ENCODE data around the gene TBCB. TPM values are rescaled to one million over a fixed set of nuclear protein-coding genes. Genes with fewer than 3 reads are reported as not detected.

TBCB gene
- total RNA-seq, 1 donor from 2014 or later: 138 TPM

GRCh38 chr19:36079389-36079945 is 35.8 kb upstream of the TBCB start:
- H3K36me3 Mint-ChIP-seq (ENCODE audit: insufficient read depth): peaks cover 5% of the 10 kb centered on the region
- H3K4me1 Mint-ChIP-seq (ENCODE audit: low read depth): no peaks in the 10 kb centered on the region
- DNase-seq (ENCODE audit: low spot score, unreplicated experiment): no peak
- H3K9me3 Mint-ChIP-seq (ENCODE audit: low read depth): no peaks in the 10 kb centered on the region
- no peaks in the 10 kb centered on the region for H3K27me3 Mint-ChIP-seq
- no peak overlapping the region for H3K27ac Mint-ChIP-seq
- TF ChIP-seq CTCF (IDR thresholded peaks at IDR 0.05; ENCODE audit: unreplicated experiment): no peak
- H3K4me3 Mint-ChIP-seq (ENCODE audit: low read depth): no peak overlapping the region

GRCh38 chr19:36081385-36081784 is 33.9 kb upstream of the TBCB start:
- TF ChIP-seq CTCF (IDR thresholded peaks at IDR 0.05; ENCODE audit: unreplicated experiment): no peak
- Mint-ChIP-seq H3K9me3 (ENCODE audit: low read depth) (no peaks in the 10 kb centered on the region), H3K27ac (peak overlapping the region; percentile 56)

GRCh38 chr19:36081894-36082293 is 33.4 kb upstream of the TBCB start:
- Mint-ChIP-seq H3K4me1 (ENCODE audit: low read depth) (no peaks in the 10 kb centered on the region), H3K4me3 (ENCODE audit: low read depth) (no peak overlapping the region), H3K9me3 (ENCODE audit: low read depth) (no peaks in the 10 kb centered on the region), H3K27ac (no peak overlapping the region), H3K36me3 (ENCODE audit: insufficient read depth) (peaks cover 4% of the 10 kb centered on the region), H3K27me3 (no peaks in the 10 kb centered on the region)
- no peak for TF ChIP-seq CTCF (IDR thresholded peaks at IDR 0.05; ENCODE audit: unreplicated experiment)
- no peak for DNase-seq (ENCODE audit: low spot score, unreplicated experiment)

More at GRCh38 chr19:36081385-36081784, 33.9 kb upstream of the TBCB start:
- Mint-ChIP-seq H3K4me1 (ENCODE audit: low read depth) (no peaks in the 10 kb centered on the region), H3K36me3 (ENCODE audit: insufficient read depth) (peaks cover 4% of the 10 kb centered on the region), H3K4me3 (ENCODE audit: low read depth) (no peak overlapping the region), H3K27me3 (no peaks in the 10 kb centered on the region)
- DNase-seq (ENCODE audit: low spot score, unreplicated experiment): no peak

GRCh38 chr19:36082916-36083315 is 32.4 kb upstream of the TBCB start:
- no peaks in the 10 kb centered on the region for H3K27me3 Mint-ChIP-seq
- H3K9me3 Mint-ChIP-seq (ENCODE audit: low read depth): no peaks in the 10 kb centered on the region
- H3K4me1 Mint-ChIP-seq (ENCODE audit: low read depth): no peaks in the 10 kb centered on the region
- no peak for TF ChIP-seq CTCF (IDR thresholded peaks at IDR 0.05; ENCODE audit: unreplicated experiment)
- peaks cover 4% of the 10 kb centered on the region for H3K36me3 Mint-ChIP-seq (ENCODE audit: insufficient read depth)
- no peak for DNase-seq (ENCODE audit: low spot score, unreplicated experiment)
- H3K4me3 Mint-ChIP-seq (ENCODE audit: low read depth): no peak overlapping the region
- H3K27ac Mint-ChIP-seq: no peak overlapping the region

- Mint-ChIP-seq H3K9me3 (ENCODE audit: low read depth) (no peaks in the 10 kb centered on the region), H3K4me1 (ENCODE audit: low read depth) (no peaks in the 10 kb centered on the region), H3K36me3 (ENCODE audit: insufficient read depth) (peaks cover 4% of the 10 kb centered on the region), H3K27me3 (no peaks in the 10 kb centered on the region), H3K27ac (no peak overlapping the region), H3K4me3 (ENCODE audit: low read depth) (no peak overlapping the region)
- no peak for TF ChIP-seq CTCF (IDR thresholded peaks at IDR 0.05; ENCODE audit: unreplicated experiment)
- no peak for DNase-seq (ENCODE audit: low spot score, unreplicated experiment)
These were observed 30.8 kb upstream of the TBCB start for GRCh38 chr19:36084231-36085009.

Measured in progenitor cell of endocrine pancreas (in vitro differentiated cells).